HepG2 (cell line): ENCODE measurements around the gene C16orf89. TPM values are rescaled to one million over a fixed set of nuclear protein-coding genes. Genes with fewer than 3 reads are reported as not detected.
A peak's percentile ranks its signal among the peaks of the same experiment; 100 is the strongest.

Source experiments
- ATF7 ChIP-seq, 2 experiments: fragments of 450-650 bp in 1 of 2; sonication (generic) in 1 of 2; formaldehyde crosslinking in 1 of 2; IDR thresholded peaks; 2 replicates each; pipeline versions ENCODE4 v1.4.0 to v1.6.1; 2016 to 2020; ENCODE audit warnings: antibody characterized with exemption in 1 of 2, mild to moderate bottlenecking in 1 of 2, missing genetic modification reagents in 1 of 2
- DMAP1 ChIP-seq: IDR thresholded peaks from 2 replicates; pipeline ENCODE4 v1.6.1; 2016
- DZIP1 ChIP-seq: sonication (generic); formaldehyde crosslinking; IDR thresholded peaks from 2 replicates; pipeline ENCODE4 v1.5.0; 2020; ENCODE audit warnings: mild to moderate bottlenecking, missing genetic modification reagents
- HNRNPK ChIP-seq: fragments of 200-400 bp; formaldehyde crosslinking; IDR thresholded peaks from 2 replicates; pipeline ENCODE4 v1.6.1; 2018; ENCODE audit warnings: low read length, low read depth, moderate library complexity, mild to moderate bottlenecking; ENCODE audit not compliant: poor library complexity, severe bottlenecking
- HOXD1 ChIP-seq: sonication (generic); formaldehyde crosslinking; IDR thresholded peaks from 2 replicates; pipeline ENCODE4 v1.5.0; 2020; ENCODE audit warnings: missing genetic modification reagents
- MED1 ChIP-seq: sonication (generic); formaldehyde crosslinking; IDR thresholded peaks from 2 replicates; pipeline ENCODE4 v1.4.0; 2020; ENCODE audit warnings: missing genetic modification reagents
- NR0B2 ChIP-seq: sonication (generic); formaldehyde crosslinking; IDR thresholded peaks from 2 replicates; pipeline ENCODE4 v1.4.0; 2020; ENCODE audit warnings: mild to moderate bottlenecking, missing genetic modification reagents
- PHB2 ChIP-seq: fragments of 450-650 bp; IDR thresholded peaks from 2 replicates; pipeline ENCODE4 v1.6.1; 2018; ENCODE audit not compliant: partially characterized antibody
- RARA ChIP-seq: IDR thresholded peaks from 2 replicates; pipeline ENCODE4 v1.6.1; 2016; ENCODE audit warnings: missing genetic modification reagents, missing compliant biosample characterization
- REPIN1 ChIP-seq: sonication (generic); formaldehyde crosslinking; IDR thresholded peaks from 2 replicates; pipeline ENCODE4 v1.8.0; 2022; ENCODE audit warnings: missing genetic modification reagents, low read depth, mild to moderate bottlenecking, borderline replicate concordance
- SALL2 ChIP-seq: sonication (generic); formaldehyde crosslinking; IDR thresholded peaks from 2 replicates; pipeline ENCODE4 v1.8.1; 2023; ENCODE audit warnings: mild to moderate bottlenecking, missing genetic modification reagents, inconsistent platforms
- SIX1 ChIP-seq: sonication (generic); formaldehyde crosslinking; IDR thresholded peaks from 2 replicates; pipeline ENCODE4 v1.4.0; 2020; ENCODE audit warnings: missing genetic modification reagents, borderline replicate concordance
- SMYD3 ChIP-seq: sonication (generic); formaldehyde crosslinking; IDR thresholded peaks from 2 replicates; pipeline ENCODE4 v1.8.1; 2023; ENCODE audit warnings: mild to moderate bottlenecking, missing genetic modification reagents
- ZBTB3 ChIP-seq: sonication (generic); formaldehyde crosslinking; IDR thresholded peaks from 2 replicates; pipeline ENCODE4 v1.4.0; 2020; ENCODE audit warnings: low read depth, mild to moderate bottlenecking, moderate library complexity, missing genetic modification reagents, borderline replicate concordance
- ZBTB43 ChIP-seq: sonication (generic); formaldehyde crosslinking; conservative IDR thresholded peaks from 2 replicates; pipeline ENCODE4 v1.4.0; 2020; ENCODE audit warnings: missing genetic modification reagents
- ZBTB46 ChIP-seq: sonication (generic); formaldehyde crosslinking; IDR thresholded peaks from 2 replicates; pipeline ENCODE4 v1.4.0; 2020; ENCODE audit warnings: mild to moderate bottlenecking, missing genetic modification reagents, borderline replicate concordance
- ZFP36L2 ChIP-seq: sonication (generic); formaldehyde crosslinking; IDR thresholded peaks from 2 replicates; pipeline ENCODE4 v1.4.0; 2020; ENCODE audit warnings: missing genetic modification reagents
- ZFX ChIP-seq: sonication (generic); formaldehyde crosslinking; IDR thresholded peaks from 2 replicates; pipeline ENCODE4 v1.4.0; 2020; ENCODE audit warnings: mild to moderate bottlenecking, low read depth, missing genetic modification reagents, moderate library complexity
- ZNF276 ChIP-seq: sonication (generic); formaldehyde crosslinking; IDR thresholded peaks from 2 replicates; pipeline ENCODE4 v1.4.0; 2020; ENCODE audit warnings: mild to moderate bottlenecking, low read depth, missing genetic modification reagents
- ZNF30 ChIP-seq: sonication (generic); formaldehyde crosslinking; IDR thresholded peaks from 2 replicates; pipeline ENCODE4 v1.5.0; 2020; ENCODE audit warnings: mild to moderate bottlenecking, missing genetic modification reagents
- ZNF34 ChIP-seq: sonication (generic); formaldehyde crosslinking; IDR thresholded peaks from 2 replicates; pipeline ENCODE4 v1.4.0; 2020; ENCODE audit warnings: mild to moderate bottlenecking, missing genetic modification reagents, borderline replicate concordance
- polyA plus RNA-seq, 8 experiments: library from polyadenylated mRNA; depleted of rRNA in 3 of 8; stranded (reverse) in 7 of 8; unstranded in 1 of 8; fragments of >200 nt; fragmentation: Illumina TruSeq in 4 of 8; extraction: Trizol in 4 of 8; gene quantifications; 2 replicates each; pipeline versions ENCODE4 v1.2.1 to v1.2.3, GENCODE V29; 2011 to 2016; ENCODE audit warnings: low read depth in 4 of 8, missing spikeins in 1 of 8, mixed read lengths in 1 of 8; ENCODE audit not compliant: insufficient read depth in 1 of 8
- total RNA-seq, 5 experiments: library from RNA; depleted of rRNA; stranded (reverse); fragments of >200 nt; fragmentation: Illumina TruSeq; extraction: Trizol; gene quantifications; 2 replicates each; pipeline ENCODE4 v1.2.3, GENCODE V29; 2016; ENCODE audit warnings: low read depth in 1 of 5

C16orf89 gene
- total and polyA plus RNA-seq, 2 of the 13 experiments (the other 11 are each of a cell fraction or from before 2014, with no cell fraction given) = 1.9 to 3.4 TPM

- TF ChIP-seq DZIP1 (CRISPR knock-in tag) = 0 out of 2 replicates have a peak, but pooled peaks have one; percentile 91
- TF ChIP-seq DMAP1 (CRISPR knock-in tag) = peak; percentile 99
- peak; percentile 93 for TF ChIP-seq REPIN1
- TF ChIP-seq SIX1 (CRISPR knock-in tag) = peak; percentile 60
- TF ChIP-seq NR0B2 (CRISPR knock-in tag) = peak; percentile 98
- TF ChIP-seq ZNF276 (CRISPR knock-in tag) = no peak
- TF ChIP-seq ZNF30 (CRISPR knock-in tag) = no peak
- no peak for TF ChIP-seq ZNF34 (CRISPR knock-in tag)
- 0 out of 2 replicates have a peak, but pooled peaks have one; percentile 54 for TF ChIP-seq ZBTB43 (CRISPR knock-in tag)
- no peak for TF ChIP-seq ATF7 (IDR thresholded peaks at IDR 0.05)
- TF ChIP-seq ATF7 (CRISPR knock-in tag; IDR thresholded peaks at IDR 0.05) = no peak
- TF ChIP-seq ZBTB3 (CRISPR knock-in tag) = no peak; the same call in 1 of the 2 replicates
- peak; percentile 53 for TF ChIP-seq HNRNPK
- TF ChIP-seq ZBTB46 (CRISPR knock-in tag) = no peak
- TF ChIP-seq SMYD3 (CRISPR knock-in tag) = 0 out of 2 replicates have a peak, but pooled peaks have one; percentile 18
- TF ChIP-seq HOXD1 (CRISPR knock-in tag) = peak; percentile 89
- TF ChIP-seq RARA (CRISPR knock-in tag) = peak; percentile 63; the same call in 1 of the 2 replicates
- TF ChIP-seq ZFP36L2 (CRISPR knock-in tag) = 0 out of 2 replicates have a peak, but pooled peaks have one; percentile 51
- TF ChIP-seq MED1 (CRISPR knock-in tag) = peak; percentile 85
- peak; percentile 80; the same call in 1 of the 2 replicates for TF ChIP-seq SALL2
- peak; percentile 90 for TF ChIP-seq ZFX (CRISPR knock-in tag)
- no peak for TF ChIP-seq PHB2
Measured at GRCh38 chr16:5071681-5072333, 6.1 kb upstream of the C16orf89 start, which contains the start of gene ALG1 (continued).
